HuH-7.5 (cell line): ENCODE measurements around the gene MDM4.
A peak's percentile ranks its signal among the peaks of the same experiment; 100 is the strongest.

Source experiments
- DNase-seq: peaks from one replicate; pipeline ENCODE4 v3.0.0; 2011; ENCODE audit warnings: low spot score

Gene MDM4

GRCh38 chr1:204491655-204492054 is 24.6 kb upstream of the MDM4 start:
- DNase-seq, result no peak

- DNase-seq, result peak; percentile 40
Measured at GRCh38 chr1:204493145-204493983, 22.8 kb upstream of the MDM4 start.

DNA sequence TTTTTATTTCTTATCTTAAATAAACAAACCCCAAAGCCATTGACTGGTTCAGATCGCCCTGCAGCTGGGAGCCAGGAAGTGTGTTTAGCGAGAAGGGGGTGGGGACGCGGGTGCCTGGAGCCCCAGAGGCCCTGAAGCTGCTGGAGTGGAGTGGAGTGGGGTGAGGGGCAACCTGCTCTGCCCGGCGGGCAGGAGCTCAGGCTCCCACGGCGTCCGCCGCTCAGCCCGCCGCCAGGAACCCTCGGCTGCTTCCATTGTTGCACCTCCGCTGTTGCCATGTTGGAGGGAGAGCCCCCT is 22.3 kb upstream of the MDM4 start:
- peak; percentile 81 for DNase-seq

- peak; percentile 87 for DNase-seq
Measured at GRCh38 chr1:204494281-204495077, 21.7 kb upstream of the MDM4 start, which contains the start of gene PIK3C2B. PIK3C2B (minus strand) TSS chr1:204494805; CDS start chr1:204469802, 25,003 bp downstream.

GRCh38 chr1:204495078-204495753 is 21.0 kb upstream of the MDM4 start:
- DNase-seq, result no peak

DNA sequence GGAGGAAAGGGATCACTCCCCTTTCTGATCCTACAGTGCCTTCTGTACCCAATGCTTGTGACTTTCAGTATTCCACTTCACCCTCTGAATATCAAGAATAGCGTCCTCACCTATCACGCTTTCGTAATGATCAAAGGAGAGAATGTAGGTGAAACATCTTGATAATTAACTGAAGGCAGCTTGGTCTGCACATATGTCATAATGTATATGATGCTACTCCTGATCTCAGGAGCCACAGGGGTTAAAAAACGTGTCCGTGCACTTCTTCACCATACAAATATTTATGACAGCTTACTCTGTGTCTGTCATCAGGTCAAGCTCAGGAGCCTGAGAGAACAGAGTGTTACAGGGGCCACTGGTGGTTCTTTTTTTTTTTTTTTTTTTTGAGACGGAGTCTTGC is 20.4 kb upstream of the MDM4 start:
- DNase-seq, result no peak

- no peak for DNase-seq
Measured at GRCh38 chr1:204498981-204499380, 17.2 kb upstream of the MDM4 start.

DNA sequence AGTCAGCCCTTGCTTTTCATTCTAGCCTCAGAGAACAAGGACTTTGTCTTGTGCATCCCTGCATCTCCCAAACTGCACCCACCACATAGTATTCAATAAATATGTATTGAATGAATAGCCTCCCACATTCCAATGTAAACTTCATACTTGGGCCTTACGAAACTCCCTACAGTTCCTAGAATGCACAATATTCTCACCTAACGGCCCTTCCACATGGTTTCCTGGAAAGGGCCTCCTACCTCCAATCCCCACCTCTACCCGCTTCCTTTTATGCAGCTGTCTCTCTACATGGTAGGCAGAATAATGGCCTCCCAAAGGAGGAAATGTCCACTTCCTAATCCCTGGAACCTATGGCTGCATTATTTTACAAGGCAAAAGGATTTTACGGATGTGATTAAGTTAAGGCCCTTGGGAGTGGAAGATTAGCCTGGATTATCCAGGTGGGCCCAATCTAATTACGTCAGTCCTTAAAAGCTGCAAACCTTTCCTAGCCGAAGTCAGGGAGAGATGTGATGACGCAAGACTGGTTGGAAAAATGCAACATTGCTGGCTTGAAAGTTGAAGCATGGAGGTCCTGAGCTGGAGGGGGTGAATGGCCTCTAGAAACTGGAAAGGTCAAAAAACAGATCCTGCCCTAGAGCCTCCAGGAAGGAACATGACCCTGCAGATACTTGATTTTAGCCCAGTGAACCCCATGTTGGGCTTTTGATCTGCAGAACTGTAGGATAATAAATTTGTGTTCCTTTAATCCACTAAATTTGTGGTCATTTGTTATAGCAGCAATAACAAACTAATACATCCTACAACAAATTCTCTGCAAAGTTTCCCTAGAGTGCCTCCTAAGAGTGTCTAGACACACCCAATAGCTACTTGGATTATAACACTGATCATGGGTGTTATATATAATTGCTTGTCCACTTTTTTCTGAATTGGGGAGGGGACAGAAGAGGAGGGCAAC is 16.4 kb upstream of the MDM4 start:
- DNase-seq, result no peak

DNA sequence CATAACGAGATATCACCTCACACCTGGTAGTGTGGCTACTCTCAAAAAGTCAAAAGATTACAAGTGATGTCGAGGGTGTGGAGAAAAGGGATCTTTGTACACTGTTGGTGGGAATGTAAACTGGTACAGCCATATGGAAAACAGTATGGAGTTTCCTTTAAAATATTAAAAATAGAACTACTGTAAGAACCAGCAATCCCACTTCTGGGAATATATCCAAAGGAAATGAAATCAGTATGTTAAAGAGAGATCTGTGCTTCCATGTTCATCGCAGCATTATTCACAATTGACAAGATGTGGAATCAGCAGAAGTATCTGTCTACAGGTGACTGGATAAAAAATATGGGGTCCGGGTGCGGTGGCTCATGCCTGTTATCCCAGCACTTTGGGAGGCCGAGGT is 14.0 kb upstream of the MDM4 start:
- no peak for DNase-seq

DNA sequence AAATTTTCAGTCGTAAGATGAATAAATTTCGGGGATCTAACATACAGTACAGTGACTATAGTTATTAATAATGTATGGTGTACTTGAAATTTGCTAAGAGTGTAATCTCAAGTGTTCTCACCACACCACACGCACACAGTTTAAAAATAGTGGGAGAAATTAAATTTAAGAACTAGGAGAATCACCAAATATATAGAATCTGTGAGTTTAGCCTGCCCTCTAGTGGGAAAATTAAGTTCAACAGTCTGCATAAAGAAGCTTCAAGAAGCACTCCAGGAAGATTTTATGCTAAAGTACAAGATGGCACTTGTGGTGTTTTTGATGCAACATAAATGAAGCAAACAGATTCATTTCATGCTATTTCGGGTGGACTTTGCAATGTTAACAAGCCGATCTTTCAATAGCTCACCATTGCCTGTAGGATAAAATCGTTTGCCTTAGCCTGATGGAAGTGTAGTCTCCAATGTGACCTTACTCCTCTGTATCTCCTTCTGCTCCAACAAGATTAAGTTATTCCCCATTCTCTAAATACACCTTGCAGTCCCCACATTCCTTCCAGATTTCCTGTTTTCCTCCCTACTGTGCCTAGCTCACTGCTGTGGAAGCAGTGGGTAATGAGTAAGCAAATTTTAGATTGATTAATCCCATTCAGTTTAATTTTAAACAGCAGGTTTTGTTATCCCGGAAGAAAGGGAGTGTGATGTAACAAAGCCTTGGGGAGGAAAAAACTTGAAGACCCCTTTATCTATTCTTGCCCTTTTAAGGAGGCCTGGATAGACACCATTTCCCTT is 12.9 kb upstream of the MDM4 start:
- no peak for DNase-seq

DNA sequence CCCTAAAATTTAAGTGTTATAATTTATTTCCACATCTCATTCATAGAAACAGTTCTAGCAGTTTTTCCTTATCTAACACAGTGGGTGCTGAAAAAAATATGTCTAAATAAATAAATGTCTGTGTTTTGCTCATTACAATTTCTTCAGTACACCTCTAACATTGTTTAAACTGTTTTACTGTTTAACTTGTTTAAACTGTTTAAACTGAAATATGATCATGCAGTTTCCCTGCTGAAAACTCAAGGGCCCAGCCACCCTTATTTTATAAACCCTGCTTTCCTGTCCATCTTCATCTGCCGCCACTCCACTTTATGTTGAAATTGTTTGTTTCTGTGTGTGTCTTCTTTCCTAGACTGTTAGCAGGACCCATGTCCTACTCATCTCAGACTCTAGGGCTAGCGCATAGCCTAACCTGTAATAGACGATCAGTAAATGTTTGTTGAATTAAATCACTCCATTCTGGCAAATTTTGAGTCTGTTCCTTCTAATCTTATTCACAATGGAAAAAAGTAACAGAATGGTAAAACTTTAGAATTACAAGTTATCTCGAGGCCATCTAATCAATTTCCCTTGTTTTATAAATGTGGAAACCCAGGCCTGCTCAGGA is 12.2 kb upstream of the MDM4 start:
- DNase-seq, result no peak

DNA sequence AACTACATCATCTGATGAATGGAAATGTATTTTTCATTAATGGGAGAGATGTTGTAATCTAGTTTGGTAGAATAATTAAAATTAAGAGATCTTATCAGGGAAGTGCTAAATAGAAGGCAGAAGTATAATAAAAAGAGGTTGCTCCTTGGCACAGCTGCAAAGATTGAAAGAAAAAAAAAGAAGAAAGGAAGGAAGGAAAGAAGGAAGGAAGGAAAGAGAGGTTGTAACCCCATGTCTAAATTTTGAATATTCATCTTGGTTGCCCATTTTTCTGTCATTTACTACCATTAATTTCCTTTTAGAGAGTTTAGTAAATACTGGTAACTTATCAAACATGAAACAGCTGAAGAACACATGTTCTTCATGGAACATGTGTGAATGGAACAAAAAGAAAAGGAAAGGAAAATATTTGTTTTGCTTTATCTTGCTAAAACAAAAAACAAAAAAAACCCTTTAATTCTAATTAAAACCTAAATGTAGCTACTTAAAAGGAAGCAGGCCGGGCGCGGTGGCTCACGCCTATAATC is 10.5 kb upstream of the MDM4 start:
- DNase-seq, result no peak

- DNase-seq, result no peak
Measured at GRCh38 chr1:204506201-204506968, 9.8 kb upstream of the MDM4 start.

DNA sequence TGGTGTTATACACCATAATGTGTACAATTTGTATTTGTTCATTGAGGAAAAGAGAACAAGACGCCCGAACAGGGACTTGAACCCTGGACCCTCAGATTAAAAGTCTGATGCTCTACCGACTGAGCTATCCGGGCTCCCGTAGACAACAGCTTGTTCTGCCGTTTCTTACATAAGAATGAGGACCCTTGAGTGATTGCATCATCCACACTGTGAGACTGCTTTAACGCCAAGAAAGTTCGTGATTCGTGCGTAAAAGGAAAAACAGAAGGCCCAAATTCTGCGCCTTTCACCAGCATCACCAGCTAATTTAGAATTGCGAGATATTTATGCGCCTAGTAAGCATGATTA is 9.3 kb upstream of the MDM4 start:
- no peak for DNase-seq

DNA sequence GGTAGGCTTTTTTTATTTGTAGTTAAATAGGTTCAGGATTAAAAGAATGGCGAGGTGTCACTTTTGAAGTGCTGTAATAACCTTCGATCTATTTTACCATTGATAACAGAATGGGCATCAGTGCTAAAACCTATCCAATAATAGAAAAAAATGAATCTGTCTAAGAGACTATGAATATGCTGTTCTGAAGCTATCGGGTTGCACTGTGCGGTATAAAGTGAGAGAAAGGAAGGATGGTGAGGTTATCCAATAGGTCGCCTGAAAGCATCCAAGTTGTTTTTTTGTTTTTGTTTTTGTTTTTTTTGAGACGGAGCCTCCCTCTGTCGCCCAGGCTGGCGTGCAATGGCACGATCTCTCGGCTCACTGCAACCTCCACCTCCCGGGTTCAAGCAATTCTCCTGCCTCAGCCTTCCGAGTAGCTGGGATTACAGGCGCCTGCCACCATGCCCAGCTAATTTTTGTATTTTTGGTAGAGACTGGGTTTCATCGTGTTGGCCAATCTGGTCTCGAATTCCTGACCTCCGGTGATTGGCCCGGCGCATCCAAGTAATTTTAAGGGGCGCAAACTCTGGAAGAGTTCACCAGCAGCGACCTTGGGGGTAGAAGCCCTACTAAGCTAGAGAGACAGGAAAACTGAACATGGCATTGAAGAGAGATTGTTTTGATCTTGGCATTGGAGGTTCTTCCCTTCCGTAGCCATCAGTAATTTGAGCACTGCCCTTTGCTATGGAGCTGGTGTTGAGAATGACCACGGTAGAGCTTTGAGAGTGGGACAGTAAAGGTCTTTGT is 8.7 kb upstream of the MDM4 start:
- no peak for DNase-seq

DNA sequence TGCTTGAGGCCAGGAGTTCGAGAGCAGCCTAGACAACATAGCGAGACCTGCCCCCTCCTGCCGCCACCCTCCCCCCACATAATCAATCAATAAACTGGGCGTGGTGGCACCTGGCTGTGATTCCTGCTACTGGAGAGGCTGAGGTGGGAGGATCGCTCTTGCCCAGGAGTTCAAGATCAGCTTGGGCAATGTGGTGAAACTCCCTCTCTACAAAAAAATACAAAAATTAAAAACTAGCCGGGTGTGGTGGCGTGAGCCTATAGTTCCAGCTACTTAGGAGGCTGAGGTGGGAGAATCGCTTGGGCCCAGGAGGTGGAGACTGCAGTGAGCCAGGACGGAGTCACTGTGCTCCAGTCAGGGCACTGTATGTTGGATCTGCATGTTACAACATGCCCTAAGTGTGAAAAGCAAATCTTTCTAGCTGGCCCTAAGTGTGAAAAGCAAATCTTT is 7.0 kb upstream of the MDM4 start:
- DNase-seq, result no peak

DNA sequence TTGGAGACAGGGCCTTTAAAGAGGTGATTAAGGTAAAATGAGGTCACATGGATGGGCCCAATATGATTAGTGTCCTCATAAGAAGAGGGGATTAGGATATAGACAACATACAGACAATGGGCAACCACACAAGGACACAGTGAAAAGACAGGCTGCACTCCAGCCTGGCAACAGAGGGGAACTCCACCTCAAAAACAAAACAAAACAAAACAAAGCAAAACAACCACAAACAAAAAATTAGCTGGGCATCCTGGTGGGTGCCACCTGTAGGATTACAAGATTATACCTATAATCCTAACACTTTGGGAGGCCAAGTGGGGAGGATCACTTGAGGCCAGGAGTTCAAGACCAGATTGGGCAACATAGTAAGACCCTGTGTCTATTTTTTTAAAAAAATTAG is 4.8 kb upstream of the MDM4 start:
- no peak for DNase-seq

GRCh38 chr1:204513117-204513716 is 3.0 kb upstream of the MDM4 start:
- no peak for DNase-seq
